Osteocyte (in vitro differentiated cells): Measurements from ENCODE around the gene TNFRSF8. TPM values are rescaled to one million over a fixed set of nuclear protein-coding genes. Genes with fewer than 3 reads are reported as not detected.
"Not testable (repeated sequence)": the region's sequence is repeated elsewhere in the genome, so short reads cannot be mapped to it uniquely, and the experiment has no call there.

Source experiments
- DNase-seq: peaks from one replicate; pipeline ENCODE4 v3.0.0; 2021; ENCODE audit warnings: mixed read lengths; ENCODE audit not compliant: unreplicated experiment; ENCODE audit errors: extremely low spot score
- H3K27ac Mint-ChIP-seq: one replicate; pipeline ENCODE4 v1.8.0; 2021; ENCODE audit warnings: mild to moderate bottlenecking, mixed read lengths; ENCODE audit not compliant: unreplicated experiment
- H3K27me3 Mint-ChIP-seq: one replicate; pipeline ENCODE4 v1.8.0; 2021; ENCODE audit warnings: mixed read lengths; ENCODE audit not compliant: unreplicated experiment
- H3K36me3 Mint-ChIP-seq: one replicate; pipeline ENCODE4 v1.8.0; 2021; ENCODE audit warnings: mixed read lengths; ENCODE audit not compliant: unreplicated experiment
- H3K4me1 Mint-ChIP-seq: one replicate; pipeline ENCODE4 v1.8.0; 2021; ENCODE audit warnings: mixed read lengths; ENCODE audit not compliant: unreplicated experiment
- H3K4me3 Mint-ChIP-seq: one replicate; pipeline ENCODE4 v1.8.0; 2021; ENCODE audit warnings: mild to moderate bottlenecking, moderate library complexity, mixed read lengths; ENCODE audit not compliant: unreplicated experiment
- H3K9me3 Mint-ChIP-seq: one replicate; pipeline ENCODE4 v1.8.0; 2021; ENCODE audit warnings: mixed read lengths; ENCODE audit not compliant: unreplicated experiment
- total RNA-seq: library from RNA; stranded (reverse); gene quantifications from 2 replicates; pipeline ENCODE4 v1.2.1, GENCODE V29; 2021
- TF ChIP-seq, protein P1 (sequence below): fragments of 200-600 bp; sonication (generic); IDR thresholded peaks from 2 replicates; pipeline ENCODE4 v1.5.0; 2021; ENCODE audit warnings: antibody characterized with exemption, mild to moderate bottlenecking, moderate library complexity

The TNFRSF8 gene
- total RNA-seq, 1 donor from 2014 or later: not detected

GRCh38 chr1:12096615-12097014 lies 33.5 kb downstream of the TNFRSF8 start:
- TF ChIP-seq, protein P1, sequence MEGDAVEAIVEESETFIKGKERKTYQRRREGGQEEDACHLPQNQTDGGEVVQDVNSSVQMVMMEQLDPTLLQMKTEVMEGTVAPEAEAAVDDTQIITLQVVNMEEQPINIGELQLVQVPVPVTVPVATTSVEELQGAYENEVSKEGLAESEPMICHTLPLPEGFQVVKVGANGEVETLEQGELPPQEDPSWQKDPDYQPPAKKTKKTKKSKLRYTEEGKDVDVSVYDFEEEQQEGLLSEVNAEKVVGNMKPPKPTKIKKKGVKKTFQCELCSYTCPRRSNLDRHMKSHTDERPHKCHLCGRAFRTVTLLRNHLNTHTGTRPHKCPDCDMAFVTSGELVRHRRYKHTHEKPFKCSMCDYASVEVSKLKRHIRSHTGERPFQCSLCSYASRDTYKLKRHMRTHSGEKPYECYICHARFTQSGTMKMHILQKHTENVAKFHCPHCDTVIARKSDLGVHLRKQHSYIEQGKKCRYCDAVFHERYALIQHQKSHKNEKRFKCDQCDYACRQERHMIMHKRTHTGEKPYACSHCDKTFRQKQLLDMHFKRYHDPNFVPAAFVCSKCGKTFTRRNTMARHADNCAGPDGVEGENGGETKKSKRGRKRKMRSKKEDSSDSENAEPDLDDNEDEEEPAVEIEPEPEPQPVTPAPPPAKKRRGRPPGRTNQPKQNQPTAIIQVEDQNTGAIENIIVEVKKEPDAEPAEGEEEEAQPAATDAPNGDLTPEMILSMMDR: no peak
- H3K4me3 Mint-ChIP-seq: no peak overlapping the region
- DNase-seq: no peak

GRCh38 chr1:12097321-12097720 lies 34.2 kb downstream of the TNFRSF8 start:
- Mint-ChIP-seq H3K27me3 (peaks cover 4% of the 10 kb centered on the region), H3K9me3 (peaks cover 3% of the 10 kb centered on the region), H3K4me1 (no peaks in the 10 kb centered on the region), H3K36me3 (no peaks in the 10 kb centered on the region), H3K27ac (no peak overlapping the region), H3K4me3 (no peak overlapping the region)
- no peak for DNase-seq
- TF ChIP-seq, protein P1: no peak

More at GRCh38 chr1:12096615-12097014, 33.5 kb downstream of the TNFRSF8 start:
- H3K36me3 Mint-ChIP-seq: no peaks in the 10 kb centered on the region
- H3K27ac Mint-ChIP-seq: no peak overlapping the region
- H3K27me3 Mint-ChIP-seq: peaks cover 4% of the 10 kb centered on the region
- no peaks in the 10 kb centered on the region for H3K4me1 Mint-ChIP-seq
- peaks cover 3% of the 10 kb centered on the region for H3K9me3 Mint-ChIP-seq

DNA sequence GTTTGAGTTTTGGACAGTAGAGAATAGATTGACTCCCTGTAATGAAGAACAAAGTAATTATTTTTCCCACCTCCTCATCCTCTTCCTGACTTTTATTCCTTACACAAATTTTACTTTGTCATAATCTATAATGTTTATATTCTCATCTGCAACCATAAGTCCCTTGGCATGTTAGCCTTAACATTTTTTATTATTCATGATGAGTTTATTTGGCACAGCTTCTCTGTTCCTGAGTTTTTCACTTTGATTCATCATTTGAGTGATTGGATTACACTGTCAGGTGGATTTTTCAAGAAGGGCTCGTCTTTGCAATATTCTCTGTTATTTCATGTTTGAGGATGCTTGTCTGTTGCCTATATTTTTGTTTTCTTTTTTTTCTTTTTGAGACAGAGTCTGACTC lies 35.7 kb downstream of the TNFRSF8 start:
- no peak for DNase-seq
- H3K9me3 Mint-ChIP-seq: peaks cover 3% of the 10 kb centered on the region
- no peak overlapping the region for H3K27ac Mint-ChIP-seq
- H3K4me1 Mint-ChIP-seq: no peaks in the 10 kb centered on the region
- H3K36me3 Mint-ChIP-seq: no peaks in the 10 kb centered on the region
- TF ChIP-seq, protein P1: no peak
- H3K4me3 Mint-ChIP-seq: no peak overlapping the region
- peaks cover 4% of the 10 kb centered on the region for H3K27me3 Mint-ChIP-seq

GRCh38 chr1:12099610-12100009 lies 36.5 kb downstream of the TNFRSF8 start:
- Mint-ChIP-seq H3K36me3 (no peaks in the 10 kb centered on the region), H3K27me3 (peaks cover 8% of the 10 kb centered on the region), H3K4me3 (no peak overlapping the region), H3K27ac (no peak overlapping the region), H3K4me1 (no peaks in the 10 kb centered on the region), H3K9me3 (peaks cover 3% of the 10 kb centered on the region)
- DNase-seq: no peak
- TF ChIP-seq, protein P1: no peak

GRCh38 chr1:12100071-12100470 lies 37.0 kb downstream of the TNFRSF8 start:
- Mint-ChIP-seq H3K36me3 (no peaks in the 10 kb centered on the region), H3K4me3 (no peak overlapping the region), H3K27ac (no peak overlapping the region), H3K4me1 (no peaks in the 10 kb centered on the region), H3K9me3 (peaks cover 3% of the 10 kb centered on the region), H3K27me3 (peaks cover 12% of the 10 kb centered on the region)
- TF ChIP-seq, protein P1: no peak
- no peak for DNase-seq

DNA sequence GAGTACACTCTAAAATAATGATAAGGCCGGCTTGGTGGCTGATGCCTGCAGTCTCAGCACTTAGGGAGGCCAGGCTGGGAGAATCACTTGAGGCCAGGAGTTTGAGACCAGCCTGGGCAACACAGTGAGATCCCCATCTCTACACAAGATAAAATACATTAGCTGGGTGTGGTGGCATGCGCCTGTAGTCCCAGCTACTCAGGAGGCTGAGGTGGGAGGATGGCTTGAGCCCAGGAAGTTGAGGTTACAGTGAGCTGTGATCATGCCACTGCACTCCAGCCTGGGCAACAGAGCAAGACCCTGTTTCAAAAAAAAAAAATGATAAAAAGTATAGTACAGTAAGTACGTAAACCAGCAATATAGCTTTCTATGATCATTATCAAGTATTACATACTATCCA lies 38.0 kb downstream of the TNFRSF8 start:
- not testable (repeated sequence) for H3K27ac Mint-ChIP-seq, H3K4me3 Mint-ChIP-seq, H3K4me1 Mint-ChIP-seq, H3K9me3 Mint-ChIP-seq, H3K36me3 Mint-ChIP-seq, DNase-seq
- H3K27me3 Mint-ChIP-seq: peaks cover 17% of the 10 kb centered on the region
